HL-60 (cell line): ENCODE data around the gene HSPA1L.

Source experiments
- POLR2AphosphoS5 ChIP-seq: IDR thresholded peaks from 2 replicates; pipeline ENCODE4 v1.6.1; 2012; ENCODE audit warnings: low read depth
- TF ChIP-seq, protein P1 (sequence below): IDR thresholded peaks from one replicate; pipeline ENCODE4 v1.5.1; 2011; ENCODE audit warnings: low read length, control low read depth, inconsistent platforms; ENCODE audit not compliant: insufficient read depth

DNA sequence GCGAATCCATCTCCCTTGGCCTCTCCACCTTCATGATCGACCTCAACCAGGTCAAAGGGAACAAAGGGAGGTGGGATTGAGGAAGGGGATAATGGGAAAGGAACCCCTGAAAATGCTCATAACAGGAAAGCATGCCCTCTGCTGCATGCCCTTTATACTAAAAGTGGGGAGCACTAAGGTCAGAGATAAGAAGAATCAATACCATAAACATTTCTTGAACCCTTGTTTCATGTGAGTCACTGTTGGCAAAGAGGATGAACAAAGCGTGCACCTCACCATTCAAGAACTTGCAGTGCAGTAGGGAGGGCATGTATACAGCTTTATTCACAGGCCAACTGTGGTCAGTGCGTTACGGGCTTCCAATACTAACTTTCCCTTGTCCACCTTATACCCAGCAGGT lies 54.3 kb downstream of the HSPA1L start:
- no peak for TF ChIP-seq POLR2AphosphoS5
- TF ChIP-seq, protein P1, sequence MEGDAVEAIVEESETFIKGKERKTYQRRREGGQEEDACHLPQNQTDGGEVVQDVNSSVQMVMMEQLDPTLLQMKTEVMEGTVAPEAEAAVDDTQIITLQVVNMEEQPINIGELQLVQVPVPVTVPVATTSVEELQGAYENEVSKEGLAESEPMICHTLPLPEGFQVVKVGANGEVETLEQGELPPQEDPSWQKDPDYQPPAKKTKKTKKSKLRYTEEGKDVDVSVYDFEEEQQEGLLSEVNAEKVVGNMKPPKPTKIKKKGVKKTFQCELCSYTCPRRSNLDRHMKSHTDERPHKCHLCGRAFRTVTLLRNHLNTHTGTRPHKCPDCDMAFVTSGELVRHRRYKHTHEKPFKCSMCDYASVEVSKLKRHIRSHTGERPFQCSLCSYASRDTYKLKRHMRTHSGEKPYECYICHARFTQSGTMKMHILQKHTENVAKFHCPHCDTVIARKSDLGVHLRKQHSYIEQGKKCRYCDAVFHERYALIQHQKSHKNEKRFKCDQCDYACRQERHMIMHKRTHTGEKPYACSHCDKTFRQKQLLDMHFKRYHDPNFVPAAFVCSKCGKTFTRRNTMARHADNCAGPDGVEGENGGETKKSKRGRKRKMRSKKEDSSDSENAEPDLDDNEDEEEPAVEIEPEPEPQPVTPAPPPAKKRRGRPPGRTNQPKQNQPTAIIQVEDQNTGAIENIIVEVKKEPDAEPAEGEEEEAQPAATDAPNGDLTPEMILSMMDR: no peak
